GM18511 (cell line): ENCODE results near the gene MRPS18B.
A peak's percentile ranks its signal among the peaks of the same experiment; 100 is the strongest.

ENCODE experiments used
- ATAC-seq: cut with Tn5 transposase; IDR thresholded peaks from one replicate; pipeline ENCODE4 v1.9.1; 2021; ENCODE audit warnings: mild to moderate bottlenecking, moderate library complexity; ENCODE audit not compliant: unreplicated experiment

The MRPS18B gene

DNA sequence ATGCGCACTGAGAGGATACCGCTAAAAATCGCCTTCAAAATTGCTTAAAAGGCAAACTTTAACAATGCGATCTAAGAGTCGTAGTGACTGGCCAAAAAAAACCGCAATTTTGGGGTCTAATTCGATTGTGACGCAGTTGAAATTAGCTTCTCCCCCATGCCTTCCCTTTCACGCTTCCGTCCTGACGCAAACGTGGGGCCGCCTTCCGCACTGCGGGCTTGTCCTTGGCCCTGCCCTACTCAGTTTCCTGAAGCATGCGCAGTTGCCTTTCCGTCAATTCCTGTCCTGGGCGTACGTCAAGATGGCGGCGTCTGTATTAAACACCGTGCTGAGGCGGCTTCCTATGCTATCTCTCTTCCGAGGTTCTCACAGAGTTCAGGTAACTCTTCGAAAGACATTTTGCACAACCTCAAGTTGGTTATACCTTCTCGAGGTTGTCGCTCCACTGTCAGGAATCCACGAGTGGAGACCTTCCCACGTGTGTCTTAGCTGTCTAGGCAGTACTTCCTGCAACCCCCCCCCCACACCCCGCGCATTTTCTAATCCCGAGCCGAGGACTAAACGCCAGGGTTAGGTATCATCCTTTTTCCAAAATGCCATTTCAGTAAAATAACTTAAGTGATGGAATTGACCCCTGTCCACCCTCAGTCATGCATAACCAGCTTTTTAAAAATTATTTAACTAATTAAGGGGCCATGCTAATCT, at the start of gene MRPS18B:
Gene MRPS18B, plus strand, starts transcription at position 276 of the 705 bp plus-strand sequence. Its CDS starts 26 bp downstream, at position 302.
- peak; percentile 80 for ATAC-seq

DNA sequence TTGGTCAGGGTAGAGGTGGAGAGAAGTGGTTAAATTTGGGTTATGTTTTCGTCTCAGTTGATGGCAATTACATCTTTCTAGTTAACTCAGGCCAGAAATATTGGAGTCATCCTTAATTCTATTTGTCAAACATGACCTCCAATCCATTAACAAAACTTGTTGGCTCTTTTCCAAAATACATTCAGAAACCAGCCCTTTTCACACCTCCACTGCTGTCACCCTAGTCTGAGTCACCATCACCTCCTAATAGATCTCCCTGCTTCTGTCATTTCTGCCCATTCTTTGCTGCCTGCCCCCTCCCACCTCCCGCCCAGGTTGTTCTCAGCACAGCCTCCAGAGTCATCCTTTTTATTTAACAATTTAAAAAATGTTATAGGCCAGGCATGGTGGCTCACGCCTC, 49.4 kb upstream of the MRPS18B start:
- ATAC-seq: no peak

GRCh38 chr6:30570263-30570662, 47.4 kb upstream of the MRPS18B start:
- ATAC-seq: no peak

- peak; percentile 16 for ATAC-seq
Observed at GRCh38 chr6:30570740-30571074, 46.9 kb upstream of the MRPS18B start.

GRCh38 chr6:30571075-30571761, 46.4 kb upstream of the MRPS18B start, which contains the start of gene ABCF1:
Gene ABCF1 (plus strand): TSS chr6:30571442. CDS start chr6:30571488, 46 bp downstream.
- ATAC-seq: peak; percentile 95

DNA sequence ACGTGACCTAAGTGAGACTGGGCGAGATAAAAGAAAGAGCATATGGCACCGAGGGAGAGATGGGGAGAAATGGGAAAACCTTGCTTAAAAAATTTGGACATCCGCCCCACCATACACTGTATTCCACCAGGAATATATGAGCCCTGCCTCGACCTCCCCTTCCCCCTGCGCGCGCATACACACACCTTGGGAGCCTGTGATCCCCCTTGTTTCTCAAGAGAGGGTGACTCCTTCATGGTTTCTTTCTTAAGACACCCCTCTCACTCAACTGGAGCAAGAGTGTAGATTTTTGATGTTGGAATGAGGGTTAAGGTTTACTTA, 45.9 kb upstream of the MRPS18B start:
- ATAC-seq: no peak

DNA sequence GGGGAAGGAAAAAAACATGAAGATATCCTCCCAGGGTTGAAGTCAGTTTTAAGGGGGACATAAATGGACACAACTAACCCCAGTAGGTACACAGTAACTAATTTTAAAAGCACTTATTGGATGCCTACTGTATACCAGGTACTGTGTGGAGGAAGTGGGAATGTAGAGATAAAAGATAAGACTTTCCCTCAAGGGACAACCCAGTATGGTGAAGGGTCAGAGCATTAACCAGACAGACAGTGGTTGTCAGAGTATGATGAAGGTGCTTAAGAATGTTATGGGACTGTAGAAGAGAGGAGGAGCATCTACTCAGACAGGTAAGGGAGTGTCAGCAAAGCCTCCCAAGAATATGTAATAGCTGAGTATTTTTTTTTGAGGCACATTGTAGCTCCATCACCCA, 45.5 kb upstream of the MRPS18B start:
- no peak for ATAC-seq

- ATAC-seq: no peak
Observed at GRCh38 chr6:30573113-30573512, 44.5 kb upstream of the MRPS18B start.

DNA sequence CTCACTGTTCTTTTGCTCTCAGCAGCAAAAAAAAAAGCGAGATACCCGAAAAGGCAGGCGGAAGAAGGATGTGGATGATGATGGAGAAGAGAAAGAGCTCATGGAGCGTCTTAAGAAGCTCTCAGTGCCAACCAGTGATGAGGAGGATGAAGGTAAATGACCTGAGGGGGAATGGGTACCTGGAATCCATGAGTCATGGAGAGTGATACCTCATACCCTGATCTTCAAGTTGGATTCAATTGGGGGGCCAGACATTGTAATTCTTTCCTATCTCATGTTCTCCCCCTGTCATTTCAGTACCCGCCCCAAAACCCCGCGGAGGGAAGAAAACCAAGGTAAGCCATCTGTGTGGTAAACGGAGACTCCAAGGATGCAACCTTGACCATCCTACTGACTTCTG, 39.6 kb upstream of the MRPS18B start:
- ATAC-seq: no peak

GRCh38 chr6:30583921-30584320, 33.7 kb upstream of the MRPS18B start:
- no peak for ATAC-seq

GRCh38 chr6:30589754-30590358, 27.8 kb upstream of the MRPS18B start:
- ATAC-seq: no peak

- ATAC-seq: no peak
Observed at GRCh38 chr6:30590509-30590908, 27.1 kb upstream of the MRPS18B start.

DNA sequence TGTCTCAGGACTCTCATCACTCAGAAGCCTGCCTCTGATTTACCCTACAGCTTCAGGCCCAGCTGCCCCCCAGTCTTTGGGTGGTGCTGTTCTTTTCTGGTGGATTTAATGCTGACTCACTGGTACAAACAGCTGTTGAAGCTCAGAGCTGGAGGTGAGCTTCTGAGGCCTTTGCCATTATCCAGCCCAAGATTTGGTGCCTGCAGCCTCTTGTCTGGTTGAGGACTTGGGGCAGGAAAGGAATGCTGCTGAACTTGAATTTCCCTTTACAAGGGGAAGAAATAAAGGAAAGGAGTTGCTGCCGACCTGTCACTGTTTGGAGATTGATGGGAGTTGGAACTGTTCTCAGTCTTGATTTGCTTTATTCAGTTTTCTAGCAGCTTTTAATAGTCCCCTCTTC, 26.6 kb upstream of the MRPS18B start:
- no peak for ATAC-seq

GRCh38 chr6:30592287-30592686, 25.4 kb upstream of the MRPS18B start:
- ATAC-seq: no peak

DNA sequence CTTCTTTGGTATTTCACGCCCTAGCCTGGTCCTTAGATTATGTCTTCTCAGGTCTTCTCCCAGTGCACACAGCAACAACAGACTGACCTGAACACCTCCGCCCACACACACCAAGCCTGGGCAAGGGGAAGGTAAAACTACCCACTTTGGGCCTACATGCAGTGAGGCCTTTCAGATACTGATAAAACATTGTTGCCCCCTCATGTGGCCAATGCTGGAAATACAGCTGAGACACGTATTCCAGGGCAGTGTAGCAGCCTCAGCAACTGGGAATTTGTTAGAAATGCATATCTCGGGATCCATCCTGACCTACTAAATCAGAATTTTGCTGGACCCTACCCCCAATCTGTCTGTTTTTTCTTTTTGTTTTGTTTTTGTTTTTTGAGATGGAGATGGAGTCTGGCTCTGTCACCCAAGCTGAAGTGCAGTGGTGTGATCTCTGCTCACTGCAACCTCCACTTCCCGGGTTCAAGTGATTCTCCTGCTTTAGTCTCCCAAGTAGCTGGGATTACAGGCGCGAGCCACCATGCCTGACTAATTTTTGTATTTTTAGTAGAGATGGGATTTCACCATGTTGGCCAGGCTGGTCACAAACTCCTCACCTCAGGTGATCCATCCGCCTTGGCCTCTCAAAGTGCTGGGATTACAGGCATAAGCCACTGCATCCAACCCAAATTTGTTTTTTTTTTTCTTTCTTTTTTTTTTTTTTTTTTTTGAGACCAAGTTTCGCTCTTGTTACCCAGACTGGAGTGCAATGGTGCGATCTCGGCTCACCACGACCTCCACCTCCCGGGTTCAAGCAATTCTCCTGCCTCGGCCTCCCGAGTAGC, 20.1 kb upstream of the MRPS18B start:
- ATAC-seq: peak; percentile 58

DNA sequence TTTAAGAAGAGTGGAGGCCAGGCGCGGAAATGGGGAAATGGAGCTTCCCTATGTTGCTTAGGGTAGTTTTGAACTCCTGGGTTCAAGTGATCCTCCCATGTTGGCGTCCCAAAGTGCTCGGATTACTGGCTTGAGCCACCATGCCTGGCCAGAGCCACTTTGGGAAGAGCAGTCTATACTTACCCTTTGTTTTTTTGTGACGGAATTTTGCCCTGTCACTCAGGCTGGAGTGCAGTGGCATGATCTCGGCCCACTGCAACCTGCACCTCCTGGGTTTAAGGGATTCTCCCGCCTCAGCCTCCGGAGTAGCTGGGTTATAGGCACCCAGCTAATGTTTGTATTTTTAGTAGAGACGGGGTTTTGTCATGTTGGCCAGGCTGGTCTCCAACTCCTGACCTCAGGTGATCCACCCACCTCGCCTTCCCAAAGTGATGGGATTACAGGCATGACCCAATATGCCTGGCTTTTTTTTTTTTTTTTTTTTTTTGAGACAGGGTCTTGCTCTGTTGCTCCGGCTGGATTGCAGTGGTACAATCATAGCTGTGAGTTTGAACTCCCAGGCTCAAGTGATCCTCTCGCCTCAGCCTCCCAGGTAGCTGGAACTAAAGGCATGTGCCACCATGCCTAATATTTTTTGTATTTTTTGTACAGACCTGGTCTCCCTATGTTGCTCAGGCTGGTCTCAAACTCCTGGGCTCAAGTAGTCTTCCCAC, 18.6 kb upstream of the MRPS18B start:
- ATAC-seq: no peak

DNA sequence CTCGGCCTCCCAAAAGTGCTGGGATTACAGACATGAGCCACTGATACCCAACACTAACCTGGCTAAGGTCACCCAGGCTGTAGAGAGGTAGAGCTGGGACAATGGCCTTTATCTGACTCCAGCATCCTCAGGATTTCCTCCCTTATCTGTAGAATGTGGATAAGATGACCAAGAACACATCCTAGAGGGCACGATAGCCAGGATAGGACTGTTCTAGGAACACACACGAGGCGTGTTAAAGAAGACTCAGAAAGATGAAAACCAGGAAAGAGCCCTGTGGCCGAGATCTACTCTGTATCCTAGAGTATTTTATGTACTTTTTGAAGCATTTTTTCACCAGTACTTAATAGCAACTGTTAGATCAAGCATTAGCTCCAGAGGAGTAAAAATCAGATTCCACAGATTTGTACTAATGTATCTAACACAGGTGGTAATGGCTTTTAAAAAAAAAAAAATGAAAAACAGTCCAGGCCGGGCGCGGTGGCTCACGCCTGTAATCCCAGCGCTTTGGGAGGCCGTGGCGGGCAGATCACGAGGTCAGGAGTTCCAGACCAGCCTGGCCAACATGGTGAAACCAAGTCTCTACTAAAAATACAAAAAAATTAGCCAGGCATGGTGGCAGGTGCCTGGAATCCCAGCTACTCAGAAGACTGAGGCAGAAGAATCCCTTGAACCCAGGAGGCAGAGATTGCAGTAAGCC, 17.9 kb upstream of the MRPS18B start:
- no peak for ATAC-seq

GRCh38 chr6:30600451-30600961, 17.1 kb upstream of the MRPS18B start:
- no peak for ATAC-seq

GRCh38 chr6:30601436-30601814, 16.2 kb upstream of the MRPS18B start:
- no peak for ATAC-seq
